C1 segment of cervical spinal cord (tissue), 14 donors: ENCODE results near the gene GDPD3.
"Not testable (repeated sequence)": the region's sequence is repeated elsewhere in the genome, so short reads cannot be mapped to it uniquely, and the experiment has no call there.

ENCODE experiments used
- DNase-seq, 14 donors: peaks; one replicate each; lab custom pipeline; 2025; lab: John Stamatoyannopoulos, UW

The GDPD3 gene

DNA sequence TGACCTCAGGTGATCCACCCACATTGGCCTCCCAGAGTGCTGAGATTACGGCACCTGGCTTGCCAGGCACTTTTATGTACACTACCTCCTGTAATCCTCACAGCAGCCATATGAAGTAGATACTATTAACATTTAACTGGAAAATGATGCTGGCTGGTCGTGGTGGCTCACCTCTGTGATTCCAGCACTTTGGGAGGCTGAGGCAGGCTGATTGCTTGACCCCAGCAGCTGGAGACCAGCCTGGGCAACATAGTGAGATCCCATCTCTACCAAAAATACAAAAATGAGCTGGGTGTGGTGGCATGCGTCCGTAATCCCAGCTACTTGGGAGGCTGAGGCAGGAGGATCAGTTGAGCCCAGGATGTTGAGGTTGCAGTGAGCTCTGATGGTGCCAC, 11.6 kb upstream of the GDPD3 start:
- no peak for DNase-seq

GRCh38 chr16:30122604-30123160, 9.3 kb upstream of the GDPD3 start:
- peak in 2 of 14 donors; percentile 58 to 70 for DNase-seq

DNA sequence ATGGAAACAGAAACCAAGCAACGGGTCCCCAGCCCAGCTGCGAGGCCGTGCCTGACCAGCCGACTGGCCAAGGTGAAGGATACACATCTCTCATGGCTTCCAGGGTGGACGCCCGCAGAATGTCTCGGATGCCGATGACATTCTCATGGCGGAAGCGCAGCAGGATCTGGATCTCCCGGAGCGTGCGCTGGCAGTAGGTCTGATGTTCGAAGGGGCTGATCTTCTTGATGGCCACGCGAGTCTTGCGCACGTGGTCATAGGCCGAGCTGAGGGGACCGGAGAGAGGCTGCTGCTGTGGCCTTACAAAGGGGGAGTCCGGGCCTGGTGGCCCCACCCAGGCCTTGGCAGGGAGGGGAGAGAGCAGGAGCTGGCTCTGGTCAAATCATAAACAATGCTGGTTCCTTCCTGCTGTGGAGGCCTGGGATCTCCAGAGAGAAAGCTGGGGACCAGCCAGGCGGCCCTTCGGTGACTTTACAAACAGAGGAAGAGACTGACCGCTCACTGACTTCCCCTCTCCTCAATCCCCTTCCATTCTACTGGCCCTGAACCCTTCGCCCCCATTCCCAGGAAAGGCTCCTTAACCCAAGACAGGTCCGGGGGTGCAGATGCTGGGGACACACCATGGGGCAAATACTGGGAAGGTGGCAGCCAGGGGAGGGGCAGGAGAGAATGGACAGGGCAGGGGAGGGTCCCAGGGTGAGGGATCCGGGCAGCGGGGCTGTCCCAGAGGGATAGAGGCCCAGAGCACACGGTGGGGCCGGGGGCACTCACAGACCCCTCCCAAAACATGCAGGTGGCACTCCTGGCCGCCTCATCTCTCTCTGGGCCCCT, 8.6 kb upstream of the GDPD3 start:
- DNase-seq, result peak in 9 of 14 donors; percentile 7 to 54 (median 21)

GRCh38 chr16:30120340-30121105, 7.2 kb upstream of the GDPD3 start:
- no peak for DNase-seq

- DNase-seq, result no peak
These were observed 6.1 kb upstream of the GDPD3 start for GRCh38 chr16:30119428-30119827.

GRCh38 chr16:30117768-30118167, 4.4 kb upstream of the GDPD3 start:
- DNase-seq, result no peak

GRCh38 chr16:30116291-30117207, 3.2 kb upstream of the GDPD3 start:
- DNase-seq, result no peak

DNA sequence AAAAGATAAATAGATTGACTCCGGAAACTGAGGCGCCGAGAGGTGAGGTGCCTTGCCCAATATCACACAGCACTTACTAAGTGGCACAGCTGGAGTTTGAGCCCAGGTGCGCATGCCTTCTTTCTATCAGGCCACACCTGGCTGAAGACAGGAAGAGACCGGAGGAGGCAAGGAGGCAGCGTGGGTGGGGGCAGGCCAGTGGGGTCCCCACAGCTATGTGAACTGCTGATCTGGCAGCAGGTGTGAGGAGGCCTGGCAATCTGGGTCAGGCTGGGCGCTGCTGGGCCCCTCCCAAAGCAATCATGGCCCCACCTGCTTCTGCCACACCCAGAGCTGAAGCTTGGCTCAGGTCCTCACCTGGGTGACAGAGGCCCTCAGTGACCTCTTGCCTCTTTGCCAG, 1.9 kb upstream of the GDPD3 start:
- DNase-seq, result no peak

- not testable (repeated sequence) for DNase-seq
These were observed 1.5 kb upstream of the GDPD3 start for GRCh38 chr16:30114833-30115232.

DNA sequence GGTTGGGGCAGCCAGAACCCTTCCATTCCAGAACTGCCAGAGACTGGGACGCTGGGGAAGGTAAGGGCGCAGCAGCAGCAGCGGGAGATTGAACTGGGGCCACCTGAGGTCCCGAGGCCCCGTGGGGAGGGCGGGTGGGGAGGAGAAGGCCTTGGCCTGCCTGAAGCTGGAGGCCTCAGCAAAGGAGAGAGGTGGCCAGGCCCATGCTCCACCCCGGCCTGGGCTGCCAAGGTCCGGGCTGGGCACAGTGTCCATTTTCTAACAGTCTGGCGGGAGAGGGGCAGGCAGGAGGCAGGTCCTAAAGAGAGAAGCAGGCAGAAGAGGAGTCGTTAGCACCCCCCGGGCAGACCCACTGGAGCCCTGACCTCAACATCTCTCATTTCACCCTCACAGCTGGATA, 1.1 kb upstream of the GDPD3 start:
- DNase-seq, result no peak

- DNase-seq, result no peak
These were observed 485 bp upstream of the GDPD3 start for GRCh38 chr16:30113711-30114333.

DNA sequence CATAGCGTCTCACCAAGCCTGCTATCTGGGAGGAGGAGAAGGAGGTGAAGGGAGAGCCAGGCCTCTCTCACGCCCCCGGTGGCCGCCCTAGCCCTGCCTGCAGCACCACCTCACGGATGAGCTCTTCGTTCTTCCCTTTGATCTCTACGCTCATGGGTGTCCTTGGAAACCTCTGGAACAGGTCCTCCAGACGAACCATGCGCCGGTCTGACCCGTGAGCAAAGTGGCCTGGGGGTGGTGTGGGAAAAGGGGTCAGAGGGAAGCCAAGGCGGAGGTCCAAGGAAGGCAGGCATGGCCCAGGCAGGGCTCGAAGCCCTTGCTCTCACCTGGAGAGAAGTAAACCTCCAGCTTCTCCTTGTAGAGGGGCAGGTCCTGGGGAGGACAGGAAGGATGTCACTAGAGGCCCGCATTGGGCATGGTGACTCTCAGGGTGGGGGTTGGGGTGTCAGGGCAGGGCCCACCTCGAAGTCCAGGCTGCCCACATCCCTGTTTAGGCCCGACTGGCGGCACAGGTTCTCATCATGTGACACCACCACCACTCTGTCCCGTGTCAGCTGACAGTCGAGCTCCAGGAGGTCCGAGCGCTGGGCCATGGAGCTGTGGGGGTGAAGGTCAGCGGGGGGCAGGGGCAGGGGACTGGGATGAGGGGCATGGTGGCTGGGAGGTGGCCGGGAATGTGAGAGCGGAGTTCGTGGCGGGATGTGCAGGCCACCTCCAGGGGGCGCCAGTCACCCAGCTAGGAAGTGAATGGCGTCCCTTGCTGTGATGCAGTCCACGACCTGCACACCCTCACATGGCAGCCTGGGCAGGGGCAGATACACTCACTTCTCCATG, 923 bp downstream of the GDPD3 start:
- peak in 2 of 14 donors; percentile 2 to 5 for DNase-seq

GRCh38 chr16:30110661-30111060, 2.7 kb downstream of the GDPD3 start:
- DNase-seq, result no peak

GRCh38 chr16:30108059-30108850, 5.1 kb downstream of the GDPD3 start:
- DNase-seq, result no peak

DNA sequence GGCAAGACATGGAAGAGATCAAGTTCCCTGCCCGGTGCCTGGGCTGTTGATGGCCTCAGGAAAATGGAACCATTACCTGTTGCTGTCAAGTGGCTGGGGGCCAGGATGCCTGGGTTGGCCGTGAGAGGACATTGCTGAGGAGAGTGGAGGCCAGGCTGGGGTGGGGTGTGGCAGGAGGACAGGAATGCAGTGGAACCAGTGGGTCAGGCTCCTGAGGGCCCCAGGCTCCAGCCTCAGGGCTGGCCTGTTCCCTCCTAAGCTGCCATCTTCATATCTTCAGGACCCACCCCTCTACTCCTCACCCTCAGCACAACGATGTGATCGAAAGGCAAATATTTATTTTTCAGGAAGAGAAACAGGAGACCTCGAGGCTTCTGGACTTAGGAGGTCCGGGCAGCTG, 8.8 kb downstream of the GDPD3 start:
- DNase-seq, result no peak

DNA sequence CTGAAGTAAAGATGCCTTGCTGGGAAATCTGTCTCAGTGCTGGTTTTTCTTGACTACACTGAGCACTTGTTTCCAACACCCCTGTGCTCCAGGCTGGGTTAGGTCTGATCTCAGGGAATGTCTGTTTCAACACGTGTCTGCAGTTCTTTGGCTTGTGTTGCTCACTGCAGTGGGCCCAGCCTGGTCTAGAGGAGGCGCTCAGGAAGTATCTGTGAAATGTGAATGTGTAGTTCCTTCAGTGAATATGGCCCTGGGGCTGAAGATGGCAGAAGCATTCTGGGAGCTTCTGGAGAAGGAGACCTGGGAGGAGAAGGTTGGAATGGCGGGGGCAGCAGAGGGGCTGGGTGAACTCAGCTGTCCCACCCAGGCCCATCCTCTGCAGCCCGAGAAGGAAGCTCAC, 9.2 kb downstream of the GDPD3 start:
- DNase-seq, result no peak

DNA sequence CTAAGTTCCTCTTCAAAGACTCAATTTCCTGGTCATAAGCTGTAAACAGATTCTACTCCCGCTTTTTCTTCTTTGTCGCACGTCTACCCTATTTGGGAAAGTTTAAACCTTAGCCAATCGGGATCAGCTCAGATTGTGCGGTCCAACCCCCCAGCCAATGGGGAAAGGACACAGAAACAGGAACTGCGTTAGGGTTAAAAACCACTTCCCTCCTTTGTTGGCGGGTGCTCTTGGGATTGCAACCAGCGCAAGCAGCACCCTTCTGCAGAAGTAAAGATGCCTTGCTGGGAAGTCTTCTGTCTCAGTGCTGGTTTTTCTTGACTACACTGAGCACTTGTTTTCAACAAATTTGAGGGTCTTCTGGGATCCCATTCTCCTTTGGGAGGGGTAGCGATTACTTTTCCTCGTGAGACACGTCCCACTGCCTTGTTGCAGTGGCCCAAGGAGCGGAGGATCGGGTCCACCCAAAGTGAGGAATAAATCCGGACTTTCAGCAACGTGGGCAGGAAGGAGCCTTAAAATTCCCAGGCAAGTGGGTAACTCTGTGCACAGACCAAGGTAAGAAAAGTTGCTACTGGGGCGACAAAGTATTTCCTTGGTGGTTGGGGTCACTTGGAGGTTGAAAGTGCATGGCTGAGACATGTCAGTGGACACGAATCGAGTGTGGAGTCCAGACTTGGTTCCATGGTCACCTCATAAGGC, 16.3 kb downstream of the GDPD3 start:
- DNase-seq, result no peak

- peak; percentile 20 to 94 (median 82) for DNase-seq
These were observed 17.1 kb downstream of the GDPD3 start, which contains the start of gene YPEL3 for GRCh38 chr16:30096105-30096861. Gene YPEL3 (minus strand): TSS chr16:30096213. CDS start chr16:30095482, 731 bp downstream.
